Measurements from ENCODE around the gene RARA.

Gene RARA

GRCh38 chr17:40345994-40346764, 37.2 kb downstream of the RARA start:
- DNase-seq (ENCODE audit: low spot score) = no peak

DNA sequence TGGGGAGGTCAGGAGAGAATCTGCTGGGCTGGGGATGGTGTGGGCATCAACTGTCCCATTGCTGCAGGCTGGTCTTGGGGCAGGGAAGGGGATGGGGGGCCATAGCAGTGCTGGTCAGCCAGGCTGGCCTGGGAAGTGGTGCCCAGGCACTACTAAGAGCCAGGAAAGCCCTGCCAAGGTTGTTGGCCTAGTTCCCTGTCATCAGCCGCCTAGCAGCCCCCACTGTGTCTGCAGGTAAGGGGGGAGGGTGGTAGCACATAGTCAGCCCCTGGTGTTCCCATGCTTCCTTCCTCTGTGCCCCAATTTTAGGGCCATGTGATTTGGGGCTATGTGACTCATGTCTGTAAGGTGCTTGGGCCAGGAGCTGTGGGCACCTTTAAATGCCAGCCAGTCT, 37.8 kb downstream of the RARA start:
- DNase-seq (ENCODE audit: low spot score) = no peak

DNA sequence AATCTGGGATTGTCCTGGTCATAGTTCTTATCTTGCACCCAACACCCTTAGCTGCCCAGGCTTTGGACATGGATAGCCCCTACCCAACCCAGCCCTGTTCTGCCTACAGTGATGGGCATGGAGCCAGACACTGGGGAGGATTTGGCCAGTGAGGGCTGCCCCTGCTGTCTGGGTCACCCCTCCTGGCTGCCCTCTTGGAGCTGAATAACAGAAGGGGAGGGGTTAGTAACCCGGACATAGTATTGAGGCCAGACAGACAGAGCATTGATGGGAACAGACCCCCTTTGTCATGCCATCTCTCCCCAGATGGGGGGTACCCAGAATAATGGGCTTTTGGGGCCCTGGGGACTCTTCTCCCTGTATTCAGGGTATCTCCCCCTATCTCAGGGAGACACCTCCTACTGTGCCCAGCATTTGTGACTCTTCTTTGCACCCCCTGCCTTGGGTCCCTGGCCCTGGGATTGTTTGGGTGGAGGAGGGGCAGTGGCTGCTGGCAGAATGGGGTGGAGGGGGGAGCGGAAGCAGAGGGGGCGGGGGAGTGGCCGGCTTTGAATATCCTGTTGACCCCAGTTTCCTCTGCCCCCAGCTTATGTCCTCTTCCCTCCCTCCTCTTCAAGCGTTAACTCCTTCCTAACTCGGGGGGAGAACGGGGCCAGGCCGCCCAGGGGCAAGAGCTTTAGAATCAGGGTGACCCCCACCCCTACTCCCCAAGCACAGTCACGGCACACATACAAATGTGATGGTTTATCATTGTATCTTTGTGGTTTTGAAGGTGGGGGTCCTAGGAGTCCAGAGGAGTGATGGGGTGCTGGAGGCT, 38.5 kb downstream of the RARA start:
- DNase-seq (ENCODE audit: low spot score) = no peak

GRCh38 chr17:40348136-40348504, 39.1 kb downstream of the RARA start:
- DNase-seq (ENCODE audit: low spot score) = no peak

- no peak for DNase-seq (ENCODE audit: low spot score)
Observed at GRCh38 chr17:40348562-40349476, 39.8 kb downstream of the RARA start.

- no peak for DNase-seq (ENCODE audit: low spot score)
Observed at GRCh38 chr17:40349477-40349894, 40.5 kb downstream of the RARA start.

- DNase-seq (ENCODE audit: low spot score) = no peak
Observed at GRCh38 chr17:40349895-40350688, 41.1 kb downstream of the RARA start.

DNA sequence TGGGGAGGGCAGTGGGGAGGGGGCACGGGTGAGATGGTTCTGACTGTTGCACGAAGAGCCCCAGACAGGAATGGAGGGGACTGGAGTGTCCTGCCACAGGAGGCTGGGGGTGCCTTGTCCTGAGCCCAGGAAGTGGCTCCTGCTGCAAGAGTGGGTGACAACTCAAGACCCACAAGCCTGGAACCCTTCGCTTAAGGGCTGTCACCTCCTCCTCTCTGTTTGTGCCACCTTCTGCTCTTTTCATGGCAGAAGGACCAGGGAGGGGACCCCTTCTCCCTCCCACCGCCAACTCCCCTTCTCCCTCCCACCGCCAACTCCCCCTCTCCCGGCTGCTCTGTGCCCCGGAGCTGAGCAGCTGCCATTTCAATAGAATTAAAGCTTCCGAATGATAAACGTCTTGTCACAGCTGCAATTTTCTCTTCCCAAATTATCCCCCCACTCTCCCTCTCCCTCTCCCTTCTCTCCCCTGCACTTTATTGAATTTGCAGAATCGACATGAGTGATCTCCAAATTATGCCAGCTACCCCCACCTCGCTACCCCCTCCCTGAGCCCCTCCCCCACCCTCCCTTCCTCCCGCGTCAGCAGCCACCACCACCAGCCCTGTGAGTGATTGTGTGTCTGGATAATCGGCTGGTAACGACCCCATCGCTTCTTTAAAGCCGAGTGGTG, 41.8 kb downstream of the RARA start:
- no peak for DNase-seq (ENCODE audit: low spot score)

GRCh38 chr17:40351359-40352236, 42.6 kb downstream of the RARA start:
- DNase-seq (ENCODE audit: low spot score) = no peak

GRCh38 chr17:40352237-40352778, 43.3 kb downstream of the RARA start:
- DNase-seq (ENCODE audit: low spot score) = no peak

DNA sequence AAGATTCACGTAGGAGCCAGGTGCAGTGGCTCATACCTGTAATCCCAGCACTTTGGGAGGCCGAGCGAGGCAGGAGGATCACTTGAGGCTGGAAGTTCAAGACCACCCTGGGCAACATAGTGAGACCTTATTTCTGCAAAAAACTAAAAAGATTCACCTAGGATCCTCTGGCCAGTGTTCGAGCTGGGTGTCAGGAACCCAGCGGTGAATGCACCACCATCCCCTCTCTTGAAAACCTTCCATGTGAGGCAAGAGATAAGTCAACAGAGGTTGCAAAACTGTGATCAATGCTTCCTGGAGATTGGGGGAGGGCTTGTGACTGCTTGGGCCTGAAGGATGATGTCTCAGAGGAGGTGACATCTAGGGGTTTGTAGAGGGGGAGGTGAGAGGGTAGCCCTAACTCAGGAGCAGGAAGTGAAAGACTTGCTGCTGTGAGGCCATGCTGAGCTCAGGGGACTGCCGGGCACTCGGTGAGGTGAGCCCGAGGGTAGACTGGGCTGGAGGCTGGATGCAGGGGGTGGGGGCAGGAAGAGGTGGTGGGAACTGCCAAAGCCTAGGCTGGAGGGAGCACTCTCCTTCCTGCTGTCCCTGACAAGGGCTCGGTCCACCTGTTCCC, 43.9 kb downstream of the RARA start:
- no peak for DNase-seq (ENCODE audit: low spot score)

DNA sequence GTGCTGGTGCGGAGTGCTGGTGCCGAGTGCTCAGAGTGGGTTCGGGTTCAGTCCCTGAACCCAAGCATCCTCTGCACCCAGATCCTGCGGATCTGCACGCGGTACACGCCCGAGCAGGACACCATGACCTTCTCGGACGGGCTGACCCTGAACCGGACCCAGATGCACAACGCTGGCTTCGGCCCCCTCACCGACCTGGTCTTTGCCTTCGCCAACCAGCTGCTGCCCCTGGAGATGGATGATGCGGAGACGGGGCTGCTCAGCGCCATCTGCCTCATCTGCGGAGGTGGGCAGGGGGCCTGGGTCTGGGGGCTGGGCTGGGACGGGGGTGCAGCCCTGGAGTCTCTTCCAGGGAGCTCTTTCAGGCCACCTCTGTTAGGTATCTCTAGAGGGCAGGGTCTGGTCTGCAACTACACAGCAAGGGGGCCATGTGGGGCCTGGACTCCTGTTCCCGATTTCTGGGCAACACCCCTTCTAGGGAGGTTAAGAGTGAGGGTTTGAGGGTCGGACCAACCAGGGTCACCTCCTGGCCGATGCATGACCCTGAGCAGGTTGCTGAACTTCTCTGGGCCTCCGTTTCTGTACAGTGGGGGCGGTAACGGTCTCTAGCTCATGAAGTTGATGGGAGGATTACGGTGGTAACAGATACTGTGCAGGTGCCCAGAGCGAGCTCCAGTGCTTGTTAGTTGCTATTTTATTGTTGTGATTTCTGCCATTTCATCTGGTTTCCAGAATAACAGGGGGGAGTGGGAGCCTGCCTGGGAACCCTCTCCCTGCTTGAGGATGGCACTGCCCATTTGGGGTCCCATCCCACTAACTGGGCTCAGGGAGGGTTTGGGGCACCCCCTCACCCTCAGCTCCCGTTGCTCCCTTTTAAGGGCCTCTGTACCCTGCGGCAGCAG, 45.5 kb downstream of the RARA start:
- DNase-seq (ENCODE audit: low spot score) = no peak

- DNase-seq (ENCODE audit: low spot score) = no peak
Observed at GRCh38 chr17:40355123-40355803, 46.3 kb downstream of the RARA start.

DNA sequence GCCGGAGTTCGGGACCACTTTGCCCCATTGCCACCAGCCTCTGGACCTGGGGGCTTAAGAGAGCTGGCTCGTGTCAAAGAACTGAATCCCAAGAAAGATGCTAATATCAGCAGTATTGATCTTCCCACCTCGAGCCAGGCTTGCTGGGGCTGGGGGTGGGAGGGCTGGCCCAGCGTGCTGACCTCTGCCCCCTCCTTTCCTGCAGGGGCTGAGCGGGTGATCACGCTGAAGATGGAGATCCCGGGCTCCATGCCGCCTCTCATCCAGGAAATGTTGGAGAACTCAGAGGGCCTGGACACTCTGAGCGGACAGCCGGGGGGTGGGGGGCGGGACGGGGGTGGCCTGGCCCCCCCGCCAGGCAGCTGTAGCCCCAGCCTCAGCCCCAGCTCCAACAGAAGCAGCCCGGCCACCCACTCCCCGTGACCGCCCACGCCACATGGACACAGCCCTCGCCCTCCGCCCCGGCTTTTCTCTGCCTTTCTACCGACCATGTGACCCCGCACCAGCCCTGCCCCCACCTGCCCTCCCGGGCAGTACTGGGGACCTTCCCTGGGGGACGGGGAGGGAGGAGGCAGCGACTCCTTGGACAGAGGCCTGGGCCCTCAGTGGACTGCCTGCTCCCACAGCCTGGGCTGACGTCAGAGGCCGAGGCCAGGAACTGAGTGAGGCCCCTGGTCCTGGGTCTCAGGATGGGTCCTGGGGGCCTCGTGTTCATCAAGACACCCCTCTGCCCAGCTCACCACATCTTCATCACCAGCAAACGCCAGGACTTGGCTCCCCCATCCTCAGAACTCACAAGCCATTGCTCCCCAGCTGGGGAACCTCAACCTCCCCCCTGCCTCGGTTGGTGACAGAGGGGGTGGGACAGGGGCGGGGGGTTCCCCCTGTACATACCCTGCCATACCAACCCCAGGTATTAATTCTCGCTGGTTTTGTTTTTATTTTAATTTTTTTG, 47.1 kb downstream of the RARA start:
- DNase-seq (ENCODE audit: low spot score) = no peak

- no peak for DNase-seq (ENCODE audit: low spot score)
Observed at GRCh38 chr17:40356990-40357881, 48.3 kb downstream of the RARA start.
